ENCODE results near the gene NTSR1. TPM values are rescaled to one million over a fixed set of nuclear protein-coding genes. Genes with fewer than 3 reads are reported as not detected.

NTSR1 gene
- total and polyA plus RNA-seq, 8 donors: 0.06 to 15.9 (median 0.28) TPM; not detected in 5

DNA sequence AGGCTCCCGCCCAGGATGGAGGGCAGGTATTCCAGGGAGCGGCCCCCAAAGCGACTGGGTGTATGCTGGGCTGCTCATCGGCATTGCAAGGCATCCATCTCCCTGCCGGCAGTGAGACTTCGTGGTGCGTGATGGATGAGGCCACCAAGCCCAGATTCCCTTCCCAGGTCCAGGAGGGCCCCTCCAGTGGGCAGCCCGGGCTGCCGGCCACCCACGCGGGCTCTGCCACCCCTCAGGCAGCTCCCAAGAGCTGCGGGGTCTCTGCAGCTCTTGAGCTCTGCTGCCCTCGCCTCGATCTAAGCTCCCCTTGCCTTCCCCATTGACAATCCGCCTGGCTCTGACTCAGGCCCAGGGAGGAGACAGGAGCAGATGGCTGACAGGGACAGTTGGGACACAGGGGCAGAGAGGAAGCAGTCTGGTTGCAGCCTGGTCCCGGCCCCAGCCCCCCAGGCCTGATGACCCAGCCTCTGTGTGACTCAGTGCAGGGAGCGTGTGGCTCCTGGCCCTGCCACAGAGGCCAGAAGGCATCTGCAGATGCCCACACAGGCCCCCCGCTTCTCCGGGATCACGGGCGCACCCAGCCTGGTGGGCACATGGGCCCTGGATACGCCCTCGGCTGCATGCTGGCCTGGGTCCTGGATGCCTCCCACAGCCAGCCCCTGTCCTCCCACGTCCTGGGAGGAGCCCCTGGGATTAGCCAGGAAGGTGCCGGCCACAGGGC is 33.3 kb upstream of the NTSR1 start:
- 58 to 78% (median 76%) methylated on average over 5 to 25 of the region's 25 CpGs for WGBS, 5 donors
- intact Hi-C loops (cut with DNase I; ENCODE audit: low total_unique reads): no loop called here
- Histone ChIP-seq H3K36me3 (peaks cover 0 to 20% (median 13%) of the 10 kb centered on the region in 4 donors), H3K27ac (no peak overlapping the region), H3K27me3 (peaks cover 0 to 29% (median 0%) of the 10 kb centered on the region in 3 donors), H3K9me3 (peaks cover 4 to 9% (median 5%) of the 10 kb centered on the region in 4 donors), H3K4me1 (peaks cover 0 to 8% (median 0%) of the 10 kb centered on the region in 4 donors), H3K4me3 (no peak overlapping the region)
- DNase-seq: no peak
- TF ChIP-seq, protein P1, sequence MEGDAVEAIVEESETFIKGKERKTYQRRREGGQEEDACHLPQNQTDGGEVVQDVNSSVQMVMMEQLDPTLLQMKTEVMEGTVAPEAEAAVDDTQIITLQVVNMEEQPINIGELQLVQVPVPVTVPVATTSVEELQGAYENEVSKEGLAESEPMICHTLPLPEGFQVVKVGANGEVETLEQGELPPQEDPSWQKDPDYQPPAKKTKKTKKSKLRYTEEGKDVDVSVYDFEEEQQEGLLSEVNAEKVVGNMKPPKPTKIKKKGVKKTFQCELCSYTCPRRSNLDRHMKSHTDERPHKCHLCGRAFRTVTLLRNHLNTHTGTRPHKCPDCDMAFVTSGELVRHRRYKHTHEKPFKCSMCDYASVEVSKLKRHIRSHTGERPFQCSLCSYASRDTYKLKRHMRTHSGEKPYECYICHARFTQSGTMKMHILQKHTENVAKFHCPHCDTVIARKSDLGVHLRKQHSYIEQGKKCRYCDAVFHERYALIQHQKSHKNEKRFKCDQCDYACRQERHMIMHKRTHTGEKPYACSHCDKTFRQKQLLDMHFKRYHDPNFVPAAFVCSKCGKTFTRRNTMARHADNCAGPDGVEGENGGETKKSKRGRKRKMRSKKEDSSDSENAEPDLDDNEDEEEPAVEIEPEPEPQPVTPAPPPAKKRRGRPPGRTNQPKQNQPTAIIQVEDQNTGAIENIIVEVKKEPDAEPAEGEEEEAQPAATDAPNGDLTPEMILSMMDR (IDR thresholded peaks at IDR 0.05): no peak
- TF ChIP-seq EP300 (IDR thresholded peaks at IDR 0.05) (no peak), POLR2A (IDR thresholded peaks at IDR 0.05) (no peak), POLR2AphosphoS5 (IDR thresholded peaks at IDR 0.05) (no peak)

DNA sequence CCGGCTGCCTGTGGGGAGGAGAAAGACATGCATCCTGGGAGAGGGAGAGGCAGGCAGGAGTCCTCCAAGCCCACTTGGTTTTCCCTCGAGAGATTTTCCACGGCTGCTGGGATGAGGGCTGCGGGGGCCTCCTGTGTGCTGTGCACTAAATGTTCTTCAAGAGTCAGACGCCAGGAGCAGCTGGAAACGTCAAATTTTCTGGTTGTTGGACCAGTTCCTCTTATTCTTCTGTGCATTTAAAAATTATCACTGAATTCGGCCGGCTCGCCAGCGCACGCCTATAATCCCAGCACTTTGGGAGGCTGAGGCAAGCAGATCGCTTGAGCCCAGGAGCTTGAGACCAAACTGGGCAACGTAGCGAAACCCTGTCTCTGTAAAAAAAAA is 32.8 kb upstream of the NTSR1 start:
- 79 to 88% (median 84%) methylated on average over 13 to 14 of the region's 14 CpGs for WGBS, 5 donors
- peaks cover 0 to 8% (median 0%) of the 10 kb centered on the region in 4 donors for H3K4me1 ChIP-seq
- no peak overlapping the region for H3K27ac ChIP-seq
- H3K36me3 ChIP-seq: peaks cover 0 to 15% (median 9%) of the 10 kb centered on the region in 4 donors
- H3K4me3 ChIP-seq: no peak overlapping the region
- peaks cover 0 to 35% (median 0%) of the 10 kb centered on the region in 3 donors for H3K27me3 ChIP-seq
- no peak for TF ChIP-seq POLR2AphosphoS5 (IDR thresholded peaks at IDR 0.05)
- no peak for TF ChIP-seq EP300 (IDR thresholded peaks at IDR 0.05)
- no peak for TF ChIP-seq POLR2A (IDR thresholded peaks at IDR 0.05)
- TF ChIP-seq, protein P1 (IDR thresholded peaks at IDR 0.05): no peak
- H3K9me3 ChIP-seq: peaks cover 5 to 10% (median 6%) of the 10 kb centered on the region in 4 donors
- DNase-seq: no peak
- intact Hi-C loops (cut with DNase I; ENCODE audit: low total_unique reads): no loop called here

DNA sequence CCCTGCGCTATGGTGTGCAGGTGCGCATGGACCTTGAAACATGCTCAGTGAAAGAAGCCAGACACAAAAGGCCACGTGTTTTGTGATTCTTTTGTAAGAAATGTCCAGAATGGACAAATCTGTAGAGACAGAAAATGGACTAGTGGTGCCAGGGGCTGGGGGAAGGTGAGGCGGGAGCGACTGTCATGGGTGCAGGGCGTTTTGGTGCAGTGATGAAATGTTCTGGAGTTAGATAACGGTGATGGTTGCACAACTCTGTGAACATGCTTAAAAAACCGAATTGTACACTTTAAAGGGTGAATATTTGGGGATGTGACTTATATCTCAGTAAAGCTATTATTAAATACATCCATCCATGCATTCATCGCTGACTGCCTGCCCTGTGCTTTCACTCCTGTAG is 31.7 kb upstream of the NTSR1 start:
- intact Hi-C loops (cut with DNase I; ENCODE audit: low total_unique reads): no loop called here

DNA sequence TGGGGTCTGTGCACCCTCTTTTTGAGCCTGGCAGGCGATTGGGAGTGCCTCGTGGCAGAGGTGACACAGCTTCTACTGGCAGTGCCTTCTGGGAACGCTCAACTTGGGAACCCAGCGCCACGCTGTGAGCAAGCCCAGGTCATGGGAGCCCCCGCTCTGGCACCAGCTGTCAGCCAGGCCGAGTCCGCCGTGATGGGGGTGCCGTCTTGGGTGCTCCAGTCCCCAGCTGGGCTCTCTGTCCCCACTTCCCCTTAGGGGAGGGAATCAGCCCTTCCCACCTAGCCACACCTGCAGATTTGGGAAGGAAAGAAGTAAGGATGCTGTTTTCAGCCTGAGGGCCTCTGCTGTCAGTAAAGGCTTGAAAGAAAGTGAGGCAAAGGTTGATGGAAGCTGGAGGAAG is 31.0 kb upstream of the NTSR1 start:
- H3K27me3 ChIP-seq: peaks cover 0 to 53% (median 0%) of the 10 kb centered on the region in 3 donors
- no peak for DNase-seq
- H3K4me1 ChIP-seq: peaks cover 0 to 8% (median 0%) of the 10 kb centered on the region in 4 donors
- H3K27ac ChIP-seq: no peak overlapping the region
- intact Hi-C loops (cut with DNase I; ENCODE audit: low total_unique reads): no loop called here
- H3K36me3 ChIP-seq: no peaks in the 10 kb centered on the region
- H3K9me3 ChIP-seq: peaks cover 5 to 10% (median 6%) of the 10 kb centered on the region in 4 donors
- 74 to 87% (median 82%) methylated on average over 10 of the region's 10 CpGs for WGBS, 5 donors
- no peak for TF ChIP-seq EP300 (IDR thresholded peaks at IDR 0.05)
- TF ChIP-seq POLR2AphosphoS5 (IDR thresholded peaks at IDR 0.05): no peak
- TF ChIP-seq POLR2A (IDR thresholded peaks at IDR 0.05): no peak
- TF ChIP-seq, protein P1 (IDR thresholded peaks at IDR 0.05): no peak
- no peak overlapping the region for H3K4me3 ChIP-seq

More for the DNA sequence above, 31.7 kb upstream of the NTSR1 start:
- H3K4me1 ChIP-seq: peaks cover 0 to 8% (median 0%) of the 10 kb centered on the region in 4 donors
- H3K9me3 ChIP-seq: peaks cover 5 to 10% (median 6%) of the 10 kb centered on the region in 4 donors
- peaks cover 0 to 7% (median 2%) of the 10 kb centered on the region in 4 donors for H3K36me3 ChIP-seq
- H3K27me3 ChIP-seq: peaks cover 0 to 46% (median 0%) of the 10 kb centered on the region in 3 donors
- no peak overlapping the region for H3K27ac ChIP-seq
- DNase-seq: no peak
- TF ChIP-seq, protein P1 (IDR thresholded peaks at IDR 0.05): no peak
- TF ChIP-seq EP300 (IDR thresholded peaks at IDR 0.05) (no peak), POLR2A (IDR thresholded peaks at IDR 0.05) (no peak)
- H3K4me3 ChIP-seq: no peak overlapping the region
- WGBS, 5 donors: 83 to 89% (median 86%) methylated on average over 9 of the region's 9 CpGs
